ENCODE results near the gene GRHL1. TPM values are rescaled to one million over a fixed set of nuclear protein-coding genes. Genes with fewer than 3 reads are reported as not detected.

Gene GRHL1
- total and polyA plus RNA-seq, 2 experiments from 2014 or later: 2.9 to 4.2 TPM

DNA sequence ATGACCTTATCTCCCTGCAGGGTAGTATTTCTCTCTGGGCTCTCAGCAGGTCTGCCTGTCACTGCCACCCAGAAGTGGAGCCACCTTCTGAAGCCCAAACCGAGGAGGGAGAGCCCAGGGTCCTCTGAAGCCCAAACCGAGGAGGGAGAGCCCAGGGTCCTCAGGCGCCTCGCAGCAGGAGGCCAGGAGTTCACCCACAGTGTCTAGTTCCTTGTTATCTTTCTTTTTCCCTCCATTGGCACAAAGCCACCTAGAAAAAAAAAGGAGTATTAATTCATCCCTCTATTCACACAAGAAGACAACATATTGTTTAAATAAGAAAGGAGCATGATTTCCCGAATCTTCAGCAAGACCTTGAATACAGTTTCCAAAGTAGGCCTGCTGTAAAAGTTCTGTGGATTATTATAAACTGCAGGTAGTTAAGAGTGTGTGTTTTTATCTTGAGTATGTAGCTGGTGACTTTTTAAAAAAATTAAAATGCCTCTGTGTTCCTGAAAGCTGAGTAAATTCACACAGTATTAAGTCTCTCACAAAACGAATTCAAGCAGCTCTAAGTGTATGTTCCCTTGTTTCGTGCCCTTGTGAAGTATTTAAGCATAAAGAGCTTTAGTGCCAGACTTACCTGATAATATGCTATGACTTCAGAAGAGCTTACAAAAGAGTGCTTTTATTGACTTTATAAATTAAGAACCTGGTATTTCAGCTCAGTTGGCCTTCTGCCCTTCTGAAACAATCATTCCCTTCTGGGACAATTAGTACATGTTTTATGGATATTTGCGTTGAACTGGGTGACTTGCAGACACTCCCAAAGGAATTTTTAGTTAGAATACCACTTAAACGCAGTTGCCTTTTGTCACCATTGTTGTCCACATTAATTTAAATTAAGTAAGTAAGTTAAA lies 11.7 kb upstream of the GRHL1 start (continued):
- TF ChIP-seq, protein P1, sequence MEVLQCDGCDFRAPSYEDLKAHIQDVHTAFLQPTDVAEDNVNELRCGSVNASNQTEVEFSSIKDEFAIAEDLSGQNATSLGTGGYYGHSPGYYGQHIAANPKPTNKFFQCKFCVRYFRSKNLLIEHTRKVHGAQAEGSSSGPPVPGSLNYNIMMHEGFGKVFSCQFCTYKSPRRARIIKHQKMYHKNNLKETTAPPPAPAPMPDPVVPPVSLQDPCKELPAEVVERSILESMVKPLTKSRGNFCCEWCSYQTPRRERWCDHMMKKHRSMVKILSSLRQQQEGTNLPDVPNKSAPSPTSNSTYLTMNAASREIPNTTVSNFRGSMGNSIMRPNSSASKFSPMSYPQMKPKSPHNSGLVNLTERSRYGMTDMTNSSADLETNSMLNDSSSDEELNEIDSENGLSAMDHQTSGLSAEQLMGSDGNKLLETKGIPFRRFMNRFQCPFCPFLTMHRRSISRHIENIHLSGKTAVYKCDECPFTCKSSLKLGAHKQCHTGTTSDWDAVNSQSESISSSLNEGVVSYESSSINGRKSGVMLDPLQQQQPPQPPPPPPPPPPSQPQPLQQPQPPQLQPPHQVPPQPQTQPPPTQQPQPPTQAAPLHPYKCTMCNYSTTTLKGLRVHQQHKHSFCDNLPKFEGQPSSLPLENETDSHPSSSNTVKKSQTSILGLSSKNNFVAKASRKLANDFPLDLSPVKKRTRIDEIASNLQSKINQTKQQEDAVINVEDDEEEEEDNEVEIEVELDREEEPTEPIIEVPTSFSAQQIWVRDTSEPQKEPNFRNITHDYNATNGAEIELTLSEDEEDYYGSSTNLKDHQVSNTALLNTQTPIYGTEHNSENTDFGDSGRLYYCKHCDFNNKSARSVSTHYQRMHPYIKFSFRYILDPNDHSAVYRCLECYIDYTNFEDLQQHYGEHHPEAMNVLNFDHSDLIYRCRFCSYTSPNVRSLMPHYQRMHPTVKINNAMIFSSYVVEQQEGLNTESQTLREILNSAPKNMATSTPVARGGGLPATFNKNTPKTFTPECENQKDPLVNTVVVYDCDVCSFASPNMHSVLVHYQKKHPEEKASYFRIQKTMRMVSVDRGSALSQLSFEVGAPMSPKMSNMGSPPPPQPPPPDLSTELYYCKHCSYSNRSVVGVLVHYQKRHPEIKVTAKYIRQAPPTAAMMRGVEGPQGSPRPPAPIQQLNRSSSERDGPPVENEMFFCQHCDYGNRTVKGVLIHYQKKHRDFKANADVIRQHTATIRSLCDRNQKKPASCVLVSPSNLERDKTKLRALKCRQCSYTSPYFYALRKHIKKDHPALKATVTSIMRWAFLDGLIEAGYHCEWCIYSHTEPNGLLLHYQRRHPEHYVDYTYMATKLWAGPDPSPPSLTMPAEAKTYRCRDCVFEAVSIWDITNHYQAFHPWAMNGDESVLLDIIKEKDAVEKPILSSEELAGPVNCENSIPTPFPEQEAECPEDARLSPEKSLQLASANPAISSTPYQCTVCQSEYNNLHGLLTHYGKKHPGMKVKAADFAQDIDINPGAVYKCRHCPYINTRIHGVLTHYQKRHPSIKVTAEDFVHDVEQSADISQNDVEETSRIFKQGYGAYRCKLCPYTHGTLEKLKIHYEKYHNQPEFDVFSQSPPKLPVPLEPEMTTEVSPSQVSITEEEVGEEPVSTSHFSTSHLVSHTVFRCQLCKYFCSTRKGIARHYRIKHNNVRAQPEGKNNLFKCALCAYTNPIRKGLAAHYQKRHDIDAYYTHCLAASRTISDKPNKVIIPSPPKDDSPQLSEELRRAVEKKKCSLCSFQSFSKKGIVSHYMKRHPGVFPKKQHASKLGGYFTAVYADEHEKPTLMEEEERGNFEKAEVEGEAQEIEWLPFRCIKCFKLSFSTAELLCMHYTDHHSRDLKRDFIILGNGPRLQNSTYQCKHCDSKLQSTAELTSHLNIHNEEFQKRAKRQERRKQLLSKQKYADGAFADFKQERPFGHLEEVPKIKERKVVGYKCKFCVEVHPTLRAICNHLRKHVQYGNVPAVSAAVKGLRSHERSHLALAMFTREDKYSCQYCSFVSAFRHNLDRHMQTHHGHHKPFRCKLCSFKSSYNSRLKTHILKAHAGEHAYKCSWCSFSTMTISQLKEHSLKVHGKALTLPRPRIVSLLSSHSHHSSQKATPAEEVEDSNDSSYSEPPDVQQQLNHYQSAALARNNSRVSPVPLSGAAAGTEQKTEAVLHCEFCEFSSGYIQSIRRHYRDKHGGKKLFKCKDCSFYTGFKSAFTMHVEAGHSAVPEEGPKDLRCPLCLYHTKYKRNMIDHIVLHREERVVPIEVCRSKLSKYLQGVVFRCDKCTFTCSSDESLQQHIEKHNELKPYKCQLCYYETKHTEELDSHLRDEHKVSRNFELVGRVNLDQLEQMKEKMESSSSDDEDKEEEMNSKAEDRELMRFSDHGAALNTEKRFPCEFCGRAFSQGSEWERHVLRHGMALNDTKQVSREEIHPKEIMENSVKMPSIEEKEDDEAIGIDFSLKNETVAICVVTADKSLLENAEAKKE (CRISPR knock-in tag; IDR thresholded peaks at IDR 0.05): no peak
- no peak for TF ChIP-seq ZNF331 (CRISPR knock-in tag; IDR thresholded peaks at IDR 0.05; ENCODE audit: low read depth)
- TF ChIP-seq, protein P2, sequence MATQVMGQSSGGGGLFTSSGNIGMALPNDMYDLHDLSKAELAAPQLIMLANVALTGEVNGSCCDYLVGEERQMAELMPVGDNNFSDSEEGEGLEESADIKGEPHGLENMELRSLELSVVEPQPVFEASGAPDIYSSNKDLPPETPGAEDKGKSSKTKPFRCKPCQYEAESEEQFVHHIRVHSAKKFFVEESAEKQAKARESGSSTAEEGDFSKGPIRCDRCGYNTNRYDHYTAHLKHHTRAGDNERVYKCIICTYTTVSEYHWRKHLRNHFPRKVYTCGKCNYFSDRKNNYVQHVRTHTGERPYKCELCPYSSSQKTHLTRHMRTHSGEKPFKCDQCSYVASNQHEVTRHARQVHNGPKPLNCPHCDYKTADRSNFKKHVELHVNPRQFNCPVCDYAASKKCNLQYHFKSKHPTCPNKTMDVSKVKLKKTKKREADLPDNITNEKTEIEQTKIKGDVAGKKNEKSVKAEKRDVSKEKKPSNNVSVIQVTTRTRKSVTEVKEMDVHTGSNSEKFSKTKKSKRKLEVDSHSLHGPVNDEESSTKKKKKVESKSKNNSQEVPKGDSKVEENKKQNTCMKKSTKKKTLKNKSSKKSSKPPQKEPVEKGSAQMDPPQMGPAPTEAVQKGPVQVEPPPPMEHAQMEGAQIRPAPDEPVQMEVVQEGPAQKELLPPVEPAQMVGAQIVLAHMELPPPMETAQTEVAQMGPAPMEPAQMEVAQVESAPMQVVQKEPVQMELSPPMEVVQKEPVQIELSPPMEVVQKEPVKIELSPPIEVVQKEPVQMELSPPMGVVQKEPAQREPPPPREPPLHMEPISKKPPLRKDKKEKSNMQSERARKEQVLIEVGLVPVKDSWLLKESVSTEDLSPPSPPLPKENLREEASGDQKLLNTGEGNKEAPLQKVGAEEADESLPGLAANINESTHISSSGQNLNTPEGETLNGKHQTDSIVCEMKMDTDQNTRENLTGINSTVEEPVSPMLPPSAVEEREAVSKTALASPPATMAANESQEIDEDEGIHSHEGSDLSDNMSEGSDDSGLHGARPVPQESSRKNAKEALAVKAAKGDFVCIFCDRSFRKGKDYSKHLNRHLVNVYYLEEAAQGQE (IDR thresholded peaks at IDR 0.05; ENCODE audit: unreplicated experiment): no peak
- no peak for TF ChIP-seq CREB1 (CRISPR knock-in tag; IDR thresholded peaks at IDR 0.05; ENCODE audit: low read depth)
- TF ChIP-seq, protein P3, sequence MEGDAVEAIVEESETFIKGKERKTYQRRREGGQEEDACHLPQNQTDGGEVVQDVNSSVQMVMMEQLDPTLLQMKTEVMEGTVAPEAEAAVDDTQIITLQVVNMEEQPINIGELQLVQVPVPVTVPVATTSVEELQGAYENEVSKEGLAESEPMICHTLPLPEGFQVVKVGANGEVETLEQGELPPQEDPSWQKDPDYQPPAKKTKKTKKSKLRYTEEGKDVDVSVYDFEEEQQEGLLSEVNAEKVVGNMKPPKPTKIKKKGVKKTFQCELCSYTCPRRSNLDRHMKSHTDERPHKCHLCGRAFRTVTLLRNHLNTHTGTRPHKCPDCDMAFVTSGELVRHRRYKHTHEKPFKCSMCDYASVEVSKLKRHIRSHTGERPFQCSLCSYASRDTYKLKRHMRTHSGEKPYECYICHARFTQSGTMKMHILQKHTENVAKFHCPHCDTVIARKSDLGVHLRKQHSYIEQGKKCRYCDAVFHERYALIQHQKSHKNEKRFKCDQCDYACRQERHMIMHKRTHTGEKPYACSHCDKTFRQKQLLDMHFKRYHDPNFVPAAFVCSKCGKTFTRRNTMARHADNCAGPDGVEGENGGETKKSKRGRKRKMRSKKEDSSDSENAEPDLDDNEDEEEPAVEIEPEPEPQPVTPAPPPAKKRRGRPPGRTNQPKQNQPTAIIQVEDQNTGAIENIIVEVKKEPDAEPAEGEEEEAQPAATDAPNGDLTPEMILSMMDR (conservative IDR thresholded peaks at IDR 0.05; ENCODE audit: low read depth in 2 of 2): no peak
